Measurements from ENCODE around the gene MLXIP.

DNA sequence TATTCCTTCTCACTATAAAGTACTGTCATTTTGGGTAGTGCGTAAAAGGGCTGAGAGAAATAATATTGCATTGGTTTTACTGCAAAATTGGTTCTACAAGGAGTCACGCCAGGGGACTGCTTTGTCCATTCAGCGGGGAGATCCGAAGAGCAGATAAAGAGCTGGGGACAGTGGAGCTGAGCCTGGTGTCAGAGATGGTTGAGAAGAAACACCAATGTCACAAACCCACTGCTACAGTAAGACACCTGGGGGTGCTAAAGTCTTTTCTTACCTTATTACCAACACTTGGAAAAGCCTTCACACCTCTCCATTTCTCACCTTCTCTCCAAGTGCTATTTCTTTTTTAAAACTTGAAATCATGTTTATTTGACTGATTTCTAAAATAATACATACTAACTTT lies 81.3 kb downstream of the MLXIP start:
- TF ChIP-seq POLR2AphosphoS5 (IDR thresholded peaks at IDR 0.05): no peak
- no peak for TF ChIP-seq POLR2A (IDR thresholded peaks at IDR 0.05; ENCODE audit: low read depth)
- TF ChIP-seq, protein P1, sequence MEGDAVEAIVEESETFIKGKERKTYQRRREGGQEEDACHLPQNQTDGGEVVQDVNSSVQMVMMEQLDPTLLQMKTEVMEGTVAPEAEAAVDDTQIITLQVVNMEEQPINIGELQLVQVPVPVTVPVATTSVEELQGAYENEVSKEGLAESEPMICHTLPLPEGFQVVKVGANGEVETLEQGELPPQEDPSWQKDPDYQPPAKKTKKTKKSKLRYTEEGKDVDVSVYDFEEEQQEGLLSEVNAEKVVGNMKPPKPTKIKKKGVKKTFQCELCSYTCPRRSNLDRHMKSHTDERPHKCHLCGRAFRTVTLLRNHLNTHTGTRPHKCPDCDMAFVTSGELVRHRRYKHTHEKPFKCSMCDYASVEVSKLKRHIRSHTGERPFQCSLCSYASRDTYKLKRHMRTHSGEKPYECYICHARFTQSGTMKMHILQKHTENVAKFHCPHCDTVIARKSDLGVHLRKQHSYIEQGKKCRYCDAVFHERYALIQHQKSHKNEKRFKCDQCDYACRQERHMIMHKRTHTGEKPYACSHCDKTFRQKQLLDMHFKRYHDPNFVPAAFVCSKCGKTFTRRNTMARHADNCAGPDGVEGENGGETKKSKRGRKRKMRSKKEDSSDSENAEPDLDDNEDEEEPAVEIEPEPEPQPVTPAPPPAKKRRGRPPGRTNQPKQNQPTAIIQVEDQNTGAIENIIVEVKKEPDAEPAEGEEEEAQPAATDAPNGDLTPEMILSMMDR (IDR thresholded peaks at IDR 0.05): no peak
- TF ChIP-seq EP300 (IDR thresholded peaks at IDR 0.05): no peak
